ENCODE data around the gene SORBS1. TPM values are rescaled to one million over a fixed set of nuclear protein-coding genes. Genes with fewer than 3 reads are reported as not detected.

Gene SORBS1
- total and polyA plus RNA-seq, 2 of the 13 experiments (the other 11 are each of a cell fraction or from before 2014, with no cell fraction given) = 16.8 to 39.8 TPM

GRCh38 chr10:95552679-95553342 is 8.4 kb downstream of the SORBS1 start (continued):
- TF ChIP-seq AFF4 (CRISPR knock-in tag; IDR thresholded peaks at IDR 0.05) (no peak), POLR2A (IDR thresholded peaks at IDR 0.05; ENCODE audit: insufficient read depth in 1 of 2, low read depth in 2 of 2, low read length in 2 of 2) (no peak), ZNF264 (CRISPR knock-in tag; IDR thresholded peaks at IDR 0.05) (no peak), MTF1 (CRISPR knock-in tag; IDR thresholded peaks at IDR 0.05) (no peak), NFE2L2 (IDR thresholded peaks at IDR 0.05; ENCODE audit: low read length) (no peak), ZNF513 (CRISPR knock-in tag; conservative IDR thresholded peaks at IDR 0.05) (no peak), EP300 (IDR thresholded peaks at IDR 0.05; ENCODE audit: low read depth in 2 of 2, low read length in 2 of 2) (peak in 1 of 2 experiments; percentile 46; a peak in 2 of 4 replicates), EP300 (CRISPR knock-in tag; IDR thresholded peaks at IDR 0.05; ENCODE audit: borderline replicate concordance) (no peak), ZNF431 (CRISPR knock-in tag; IDR thresholded peaks at IDR 0.05; ENCODE audit: borderline replicate concordance, low read depth) (no peak), TRIM22 (IDR thresholded peaks at IDR 0.05) (no peak), PHF21A (CRISPR knock-in tag; IDR thresholded peaks at IDR 0.05) (peak; percentile 53; the same call in 1 of the 2 replicates), ZNF562 (CRISPR knock-in tag; IDR thresholded peaks at IDR 0.05; ENCODE audit: borderline replicate concordance) (no peak), ZZZ3 (CRISPR knock-in tag; IDR thresholded peaks at IDR 0.05; ENCODE audit: borderline replicate concordance) (no peak), ZNF362 (CRISPR knock-in tag; IDR thresholded peaks at IDR 0.05; ENCODE audit: borderline replicate concordance) (peak; percentile 63; the same call in 1 of the 2 replicates), SRY (CRISPR knock-in tag; IDR thresholded peaks at IDR 0.05) (no peak), PAXIP1 (CRISPR knock-in tag; conservative IDR thresholded peaks at IDR 0.05) (peak; percentile 52; the same call in 1 of the 2 replicates), KLF16 (CRISPR knock-in tag; IDR thresholded peaks at IDR 0.05) (no peak), ZNF326 (CRISPR knock-in tag; IDR thresholded peaks at IDR 0.05; ENCODE audit: borderline replicate concordance) (no peak), RELA (CRISPR knock-in tag; IDR thresholded peaks at IDR 0.05) (peak; percentile 94)
